Measurements from ENCODE around the gene TSNAXIP1. TPM values are rescaled to one million over a fixed set of nuclear protein-coding genes. Genes with fewer than 3 reads are reported as not detected.

TSNAXIP1 gene
- total and polyA plus RNA-seq, 4 donors, result 4.1 to 8.7 (median 5.0) TPM

DNA sequence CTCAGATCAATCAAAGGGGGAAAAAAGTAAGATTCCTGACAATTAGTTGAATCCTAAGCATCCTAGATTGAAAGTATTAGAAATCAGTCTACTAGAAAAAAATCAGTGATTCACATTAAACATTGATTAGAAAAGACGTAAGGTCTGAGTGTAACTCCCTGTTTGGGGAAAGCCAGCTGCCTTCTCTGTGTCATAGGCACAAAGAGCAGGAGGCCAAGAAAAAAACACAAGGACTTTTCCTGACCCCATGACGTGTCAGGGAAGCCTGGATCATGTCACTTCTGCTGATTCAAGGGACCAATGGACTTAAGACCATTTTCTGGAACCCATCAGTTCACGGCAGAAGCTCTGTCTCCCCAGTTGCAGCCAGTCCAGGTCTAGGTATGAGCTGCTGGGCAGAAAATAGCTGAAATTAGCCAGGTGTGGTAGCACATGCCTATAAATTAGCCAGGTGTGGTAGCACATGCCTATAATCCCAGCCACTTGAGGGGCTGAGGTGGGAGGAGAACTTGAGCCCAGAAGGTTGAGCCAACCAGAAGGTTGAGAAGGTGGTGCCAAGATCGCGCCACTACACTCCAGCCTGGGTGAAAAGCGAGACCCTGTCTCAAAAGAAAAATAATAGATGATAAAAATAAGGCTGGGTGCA lies 36.2 kb upstream of the TSNAXIP1 start:
- peaks cover 0 to 4% (median 2%) of the 10 kb centered on the region in 4 donors for H3K36me3 ChIP-seq (ENCODE audit: control insufficient read depth in 4 of 4, insufficient read depth in 4 of 4, low read length in 4 of 4)
- H3K27ac ChIP-seq (ENCODE audit: low read depth in 1 of 2, low read length in 1 of 2), result no peak overlapping the region
- H3K9ac ChIP-seq (ENCODE audit: insufficient read depth in 1 of 2, low read length in 2 of 2), result no peak overlapping the region
- no peaks in the 10 kb centered on the region for H3K27me3 ChIP-seq (ENCODE audit: control insufficient read depth in 3 of 3, insufficient read depth in 3 of 3, low read length in 2 of 3)
- H3K4me3 ChIP-seq, result no peak overlapping the region
- DNase-seq, result no peak
- peaks cover 0 to 2% (median 0%) of the 10 kb centered on the region in 4 donors for H3K9me3 ChIP-seq (ENCODE audit: control insufficient read depth in 4 of 4, insufficient read depth in 3 of 4, low read length in 3 of 4)
- TF ChIP-seq CTCF (IDR thresholded peaks at IDR 0.05; ENCODE audit: control extremely low read depth, extremely low read depth), result no peak
- H3K4me1 ChIP-seq (ENCODE audit: control insufficient read depth in 5 of 5, insufficient read depth in 5 of 5, low read length in 5 of 5), result peaks cover 7 to 13% (median 12%) of the 10 kb centered on the region in 5 donors
- 95 to 99% methylated on average over 6 of the region's 6 CpGs for WGBS, 2 donors
- no peak for ATAC-seq (ENCODE audit: insufficient read depth, low FRiP score)

DNA sequence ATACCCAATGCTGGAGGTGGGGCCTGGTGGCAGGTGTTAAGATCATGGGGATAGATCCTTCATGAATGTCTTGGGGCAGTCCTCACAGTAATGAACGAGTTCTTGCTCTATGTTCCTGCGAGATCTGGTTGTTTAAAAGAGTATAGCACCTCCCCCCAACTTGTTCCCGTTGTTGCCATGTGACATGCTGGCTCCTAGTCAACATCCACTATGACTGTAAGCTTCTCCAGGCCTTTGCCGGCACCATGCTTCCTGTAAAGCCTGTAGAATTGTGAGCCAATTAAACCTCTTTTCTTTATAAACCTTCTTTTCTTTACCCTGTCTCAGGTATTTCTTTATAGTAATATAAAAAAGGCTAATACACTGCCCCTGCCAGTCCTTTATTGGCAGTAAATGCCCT lies 33.6 kb upstream of the TSNAXIP1 start:
- peak in 2 of 3 donors; percentile 41 to 67 for DNase-seq
- Histone ChIP-seq H3K4me3 (no peak overlapping the region), H3K36me3 (ENCODE audit: control insufficient read depth in 4 of 4, insufficient read depth in 4 of 4, low read length in 4 of 4) (peaks cover 0 to 4% (median 0%) of the 10 kb centered on the region in 4 donors), H3K27ac (ENCODE audit: low read depth in 1 of 2, low read length in 1 of 2) (peak overlapping the region in 1 of 2 donors; percentile 23), H3K9ac (ENCODE audit: insufficient read depth in 1 of 2, low read length in 2 of 2) (no peak overlapping the region), H3K4me1 (ENCODE audit: control insufficient read depth in 5 of 5, insufficient read depth in 5 of 5, low read length in 5 of 5) (peaks cover 7 to 13% (median 12%) of the 10 kb centered on the region in 5 donors), H3K9me3 (ENCODE audit: control insufficient read depth in 4 of 4, insufficient read depth in 3 of 4, low read length in 3 of 4) (peaks cover 0 to 2% (median 0%) of the 10 kb centered on the region in 4 donors), H3K27me3 (ENCODE audit: control insufficient read depth in 3 of 3, insufficient read depth in 3 of 3, low read length in 2 of 3) (no peaks in the 10 kb centered on the region)
- WGBS, 2 donors, result 37 to 38% methylated on average over 4 of the region's 4 CpGs
- no peak for TF ChIP-seq CTCF (IDR thresholded peaks at IDR 0.05; ENCODE audit: control extremely low read depth, extremely low read depth)
- ATAC-seq (ENCODE audit: insufficient read depth, low FRiP score), result no peak

DNA sequence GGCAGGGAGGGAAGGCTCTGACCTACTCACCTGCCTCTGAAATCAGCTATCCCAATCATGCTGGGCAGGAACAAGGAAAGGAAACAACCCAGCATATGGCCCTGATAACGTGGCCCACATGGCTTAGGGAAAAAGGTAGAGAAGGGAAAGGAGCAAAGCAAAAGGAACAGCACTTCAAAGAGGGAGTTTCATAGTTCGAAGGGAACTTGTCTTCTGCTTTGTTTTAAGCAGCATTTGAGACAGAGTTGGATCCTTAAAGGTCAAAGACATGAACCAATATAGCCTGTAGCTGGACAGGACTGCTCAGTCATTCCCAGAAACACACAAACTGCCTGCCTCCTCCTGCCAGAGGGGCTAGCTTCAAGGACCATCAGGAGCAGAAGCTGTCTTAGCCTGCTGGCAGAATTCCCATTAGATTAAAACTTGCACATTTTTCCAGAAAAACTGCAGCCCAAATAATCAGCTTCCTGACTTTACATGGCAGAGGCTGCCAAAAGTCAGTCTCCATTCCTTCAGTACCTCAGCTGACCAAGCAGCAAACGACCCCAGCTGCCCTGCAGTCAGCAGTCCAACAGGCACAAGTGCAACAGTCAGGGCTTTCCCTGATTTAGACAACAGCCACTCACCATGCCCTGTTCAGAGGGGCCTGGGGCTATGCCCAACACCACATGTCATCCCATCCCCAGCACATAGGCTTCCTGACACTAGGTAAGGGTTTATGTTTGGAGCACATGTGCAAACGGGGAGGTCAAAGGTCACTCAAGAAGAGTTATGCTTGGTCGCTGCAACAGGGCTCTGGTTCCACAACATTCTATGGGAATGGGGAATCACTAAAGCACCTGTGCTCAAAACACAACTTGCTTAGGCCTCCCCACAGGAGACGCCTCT lies 32.9 kb upstream of the TSNAXIP1 start:
- ATAC-seq (ENCODE audit: insufficient read depth, low FRiP score), result no peak
- Histone ChIP-seq H3K36me3 (ENCODE audit: control insufficient read depth in 4 of 4, insufficient read depth in 4 of 4, low read length in 4 of 4) (peaks cover 0 to 4% (median 0%) of the 10 kb centered on the region in 4 donors), H3K27ac (ENCODE audit: low read depth in 1 of 2, low read length in 1 of 2) (peak overlapping the region in 1 of 2 donors; percentile 23), H3K27me3 (ENCODE audit: control insufficient read depth in 3 of 3, insufficient read depth in 3 of 3, low read length in 2 of 3) (no peaks in the 10 kb centered on the region), H3K9me3 (ENCODE audit: control insufficient read depth in 4 of 4, insufficient read depth in 3 of 4, low read length in 3 of 4) (peaks cover 0 to 2% (median 0%) of the 10 kb centered on the region in 4 donors), H3K9ac (ENCODE audit: insufficient read depth in 1 of 2, low read length in 2 of 2) (no peak overlapping the region), H3K4me3 (no peak overlapping the region), H3K4me1 (ENCODE audit: control insufficient read depth in 5 of 5, insufficient read depth in 5 of 5, low read length in 5 of 5) (peaks cover 7 to 13% (median 12%) of the 10 kb centered on the region in 5 donors)
- DNase-seq, result peak; percentile 22 to 54 (median 41)
- 70 to 75% methylated on average over 6 of the region's 6 CpGs for WGBS, 2 donors
- TF ChIP-seq CTCF (IDR thresholded peaks at IDR 0.05; ENCODE audit: control extremely low read depth, extremely low read depth), result no peak
